Measurements from ENCODE around the gene NDUFS7.

The NDUFS7 gene

GRCh38 chr19:1392407-1392806 is 8.7 kb downstream of the NDUFS7 start:
- Histone ChIP-seq H3K36me3 (ENCODE audit: control insufficient read depth, insufficient read depth, low read length) (no peaks in the 10 kb centered on the region), H3K9ac (ENCODE audit: low read length) (no peak overlapping the region), H3K9me3 (ENCODE audit: control insufficient read depth, low read length) (no peaks in the 10 kb centered on the region), H3K27me3 (ENCODE audit: control insufficient read depth, insufficient read depth, low read length) (peaks cover 4% of the 10 kb centered on the region), H3K4me3 (ENCODE audit: low read length) (no peak overlapping the region), H3K4me1 (ENCODE audit: control insufficient read depth, insufficient read depth, low read length) (peaks cover 12% of the 10 kb centered on the region)

GRCh38 chr19:1392939-1393530 is 9.3 kb downstream of the NDUFS7 start:
- Histone ChIP-seq H3K36me3 (ENCODE audit: control insufficient read depth, insufficient read depth, low read length) (no peaks in the 10 kb centered on the region), H3K4me1 (ENCODE audit: control insufficient read depth, insufficient read depth, low read length) (peaks cover 12% of the 10 kb centered on the region), H3K27me3 (ENCODE audit: control insufficient read depth, insufficient read depth, low read length) (peaks cover 4% of the 10 kb centered on the region), H3K4me3 (ENCODE audit: low read length) (no peak overlapping the region), H3K9ac (ENCODE audit: low read length) (no peak overlapping the region), H3K9me3 (ENCODE audit: control insufficient read depth, low read length) (no peaks in the 10 kb centered on the region)

GRCh38 chr19:1393841-1394240 is 10.1 kb downstream of the NDUFS7 start:
- Histone ChIP-seq H3K27me3 (ENCODE audit: control insufficient read depth, insufficient read depth, low read length) (peaks cover 4% of the 10 kb centered on the region), H3K4me1 (ENCODE audit: control insufficient read depth, insufficient read depth, low read length) (peaks cover 12% of the 10 kb centered on the region), H3K36me3 (ENCODE audit: control insufficient read depth, insufficient read depth, low read length) (no peaks in the 10 kb centered on the region), H3K9me3 (ENCODE audit: control insufficient read depth, low read length) (no peaks in the 10 kb centered on the region), H3K4me3 (ENCODE audit: low read length) (no peak overlapping the region), H3K9ac (ENCODE audit: low read length) (no peak overlapping the region)

- H3K9ac ChIP-seq (ENCODE audit: low read length) = no peak overlapping the region
- H3K4me1 ChIP-seq (ENCODE audit: control insufficient read depth, insufficient read depth, low read length) = peaks cover 12% of the 10 kb centered on the region
Measured at GRCh38 chr19:1394252-1395193, 10.8 kb downstream of the NDUFS7 start.

GRCh38 chr19:1395194-1396018 is 11.7 kb downstream of the NDUFS7 start:
- Histone ChIP-seq H3K9me3 (ENCODE audit: control insufficient read depth, low read length) (no peaks in the 10 kb centered on the region), H3K36me3 (ENCODE audit: control insufficient read depth, insufficient read depth, low read length) (no peaks in the 10 kb centered on the region), H3K27me3 (ENCODE audit: control insufficient read depth, insufficient read depth, low read length) (peaks cover 4% of the 10 kb centered on the region), H3K9ac (ENCODE audit: low read length) (no peak overlapping the region), H3K4me1 (ENCODE audit: control insufficient read depth, insufficient read depth, low read length) (peaks cover 17% of the 10 kb centered on the region), H3K4me3 (ENCODE audit: low read length) (no peak overlapping the region)

More at GRCh38 chr19:1394252-1395193, 10.8 kb downstream of the NDUFS7 start:
- H3K9me3 ChIP-seq (ENCODE audit: control insufficient read depth, low read length) = no peaks in the 10 kb centered on the region
- no peaks in the 10 kb centered on the region for H3K36me3 ChIP-seq (ENCODE audit: control insufficient read depth, insufficient read depth, low read length)
- peaks cover 4% of the 10 kb centered on the region for H3K27me3 ChIP-seq (ENCODE audit: control insufficient read depth, insufficient read depth, low read length)
- no peak overlapping the region for H3K4me3 ChIP-seq (ENCODE audit: low read length)

- H3K9ac ChIP-seq (ENCODE audit: low read length) = no peak overlapping the region
- H3K36me3 ChIP-seq (ENCODE audit: control insufficient read depth, insufficient read depth, low read length) = no peaks in the 10 kb centered on the region
- no peaks in the 10 kb centered on the region for H3K9me3 ChIP-seq (ENCODE audit: control insufficient read depth, low read length)
- H3K27me3 ChIP-seq (ENCODE audit: control insufficient read depth, insufficient read depth, low read length) = peaks cover 4% of the 10 kb centered on the region
- H3K4me3 ChIP-seq (ENCODE audit: low read length) = no peak overlapping the region
- peaks cover 25% of the 10 kb centered on the region for H3K4me1 ChIP-seq (ENCODE audit: control insufficient read depth, insufficient read depth, low read length)
Measured at GRCh38 chr19:1396019-1396767, 12.5 kb downstream of the NDUFS7 start.

GRCh38 chr19:1396768-1397679 is 13.3 kb downstream of the NDUFS7 start:
- no peak overlapping the region for H3K4me3 ChIP-seq (ENCODE audit: low read length)

GRCh38 chr19:1397838-1398237 is 14.1 kb downstream of the NDUFS7 start:
- Histone ChIP-seq H3K9me3 (ENCODE audit: control insufficient read depth, low read length) (no peaks in the 10 kb centered on the region), H3K4me3 (ENCODE audit: low read length) (no peak overlapping the region), H3K27me3 (ENCODE audit: control insufficient read depth, insufficient read depth, low read length) (peaks cover 7% of the 10 kb centered on the region), H3K4me1 (ENCODE audit: control insufficient read depth, insufficient read depth, low read length) (peaks cover 25% of the 10 kb centered on the region), H3K36me3 (ENCODE audit: control insufficient read depth, insufficient read depth, low read length) (no peaks in the 10 kb centered on the region), H3K9ac (ENCODE audit: low read length) (no peak overlapping the region)

More at GRCh38 chr19:1396768-1397679, 13.3 kb downstream of the NDUFS7 start:
- no peaks in the 10 kb centered on the region for H3K36me3 ChIP-seq (ENCODE audit: control insufficient read depth, insufficient read depth, low read length)
- no peaks in the 10 kb centered on the region for H3K9me3 ChIP-seq (ENCODE audit: control insufficient read depth, low read length)
- H3K9ac ChIP-seq (ENCODE audit: low read length) = no peak overlapping the region
- H3K27me3 ChIP-seq (ENCODE audit: control insufficient read depth, insufficient read depth, low read length) = peaks cover 4% of the 10 kb centered on the region
- H3K4me1 ChIP-seq (ENCODE audit: control insufficient read depth, insufficient read depth, low read length) = peaks cover 25% of the 10 kb centered on the region

GRCh38 chr19:1399079-1399478 is 15.4 kb downstream of the NDUFS7 start:
- Histone ChIP-seq H3K4me1 (ENCODE audit: control insufficient read depth, insufficient read depth, low read length) (peaks cover 25% of the 10 kb centered on the region), H3K9me3 (ENCODE audit: control insufficient read depth, low read length) (no peaks in the 10 kb centered on the region), H3K36me3 (ENCODE audit: control insufficient read depth, insufficient read depth, low read length) (no peaks in the 10 kb centered on the region), H3K4me3 (ENCODE audit: low read length) (no peak overlapping the region), H3K27me3 (ENCODE audit: control insufficient read depth, insufficient read depth, low read length) (peaks cover 7% of the 10 kb centered on the region), H3K9ac (ENCODE audit: low read length) (no peak overlapping the region)

- H3K9ac ChIP-seq (ENCODE audit: low read length) = no peak overlapping the region
- H3K36me3 ChIP-seq (ENCODE audit: control insufficient read depth, insufficient read depth, low read length) = no peaks in the 10 kb centered on the region
- no peak overlapping the region for H3K4me3 ChIP-seq (ENCODE audit: low read length)
- H3K4me1 ChIP-seq (ENCODE audit: control insufficient read depth, insufficient read depth, low read length) = peaks cover 25% of the 10 kb centered on the region
- H3K9me3 ChIP-seq (ENCODE audit: control insufficient read depth, low read length) = no peaks in the 10 kb centered on the region
- H3K27me3 ChIP-seq (ENCODE audit: control insufficient read depth, insufficient read depth, low read length) = peaks cover 7% of the 10 kb centered on the region
Measured at GRCh38 chr19:1399745-1400144, 16.0 kb downstream of the NDUFS7 start.
